ENCODE data around the gene CHPF. TPM values are rescaled to one million over a fixed set of nuclear protein-coding genes. Genes with fewer than 3 reads are reported as not detected.

The CHPF gene
- total RNA-seq, 1 experiment from 2014 or later = 26.4 TPM

- no TSS peak for BruUV-seq (replicated peaks)
- no peaks in the 10 kb centered on the region for H3K9me3 ChIP-seq
- H3K4me1 Mint-ChIP-seq (ENCODE audit: low read depth, unreplicated experiment) = peaks cover 35% of the 10 kb centered on the region
- no peaks in the 10 kb centered on the region for H3K36me3 Mint-ChIP-seq (ENCODE audit: insufficient read depth, unreplicated experiment)
- ChIA-PET POLR2A (no interaction called here), CTCF (no interaction called here)
- no peak overlapping the region for H3K4me3 Mint-ChIP-seq (ENCODE audit: unreplicated experiment)
- intact Hi-C loops (cut with micrococcal nuclease; ENCODE audit: unreplicated experiment) = no loop called here
- no peak for TF ChIP-seq CTCF (IDR thresholded peaks at IDR 0.05; ENCODE audit: insufficient read depth in 1 of 2, low read depth in 1 of 2, low read length in 1 of 2, severe bottlenecking in 1 of 2, unreplicated experiment in 1 of 2)
- no peak for DNase-seq
- no peak overlapping the region for H3K27ac Mint-ChIP-seq (ENCODE audit: unreplicated experiment)
- H3K27me3 ChIP-seq (replicated peaks; ENCODE audit: control insufficient read depth, insufficient read depth, low read length) = no peaks in the 10 kb centered on the region
- no peaks in the 10 kb centered on the region for H3K36me3 ChIP-seq (ENCODE audit: control insufficient read depth, insufficient read depth, low read length)
- no peaks in the 10 kb centered on the region for H3K9me3 Mint-ChIP-seq (ENCODE audit: unreplicated experiment)
- H3K4me3 ChIP-seq (ENCODE audit: low read depth, low read length) = no peak overlapping the region
- peaks cover 30% of the 10 kb centered on the region for H3K4me1 ChIP-seq
- no peaks in the 10 kb centered on the region for H3K27me3 Mint-ChIP-seq (ENCODE audit: insufficient read depth, unreplicated experiment)
Observed at GRCh38 chr2:219574484-219575311, 31.1 kb upstream of the CHPF start.

GRCh38 chr2:219573166-219573565 is 29.6 kb upstream of the CHPF start:
- Mint-ChIP-seq H3K9me3 (ENCODE audit: unreplicated experiment) (no peaks in the 10 kb centered on the region), H3K36me3 (ENCODE audit: insufficient read depth, unreplicated experiment) (peaks cover 1% of the 10 kb centered on the region), H3K27me3 (ENCODE audit: insufficient read depth, unreplicated experiment) (no peaks in the 10 kb centered on the region), H3K4me1 (ENCODE audit: low read depth, unreplicated experiment) (peaks cover 27% of the 10 kb centered on the region), H3K4me3 (ENCODE audit: unreplicated experiment) (no peak overlapping the region), H3K27ac (ENCODE audit: unreplicated experiment) (peak overlapping the region; percentile 15)
- no TSS peak for BruUV-seq (replicated peaks)
- no peak for DNase-seq
- Histone ChIP-seq H3K4me1 (peaks cover 28% of the 10 kb centered on the region), H3K4me3 (ENCODE audit: low read depth, low read length) (no peak overlapping the region), H3K27me3 (replicated peaks; ENCODE audit: control insufficient read depth, insufficient read depth, low read length) (no peaks in the 10 kb centered on the region), H3K36me3 (ENCODE audit: control insufficient read depth, insufficient read depth, low read length) (no peaks in the 10 kb centered on the region), H3K9me3 (no peaks in the 10 kb centered on the region)
- ChIA-PET POLR2A (no interaction called here), CTCF (no interaction called here)
- intact Hi-C loops (cut with micrococcal nuclease; ENCODE audit: unreplicated experiment) = loop anchor here (2.0 kb wide), 1 partner anchor 30 kb away; the partner anchor contains the start of gene CHPF
- TF ChIP-seq CTCF (IDR thresholded peaks at IDR 0.05; ENCODE audit: insufficient read depth in 1 of 2, low read depth in 1 of 2, low read length in 1 of 2, severe bottlenecking in 1 of 2, unreplicated experiment in 1 of 2) = no peak

- TSS peak; percentile 46 for BruUV-seq (replicated peaks)
- H3K4me1 Mint-ChIP-seq (ENCODE audit: low read depth, unreplicated experiment) = peaks cover 25% of the 10 kb centered on the region
- no peak for DNase-seq
Observed at GRCh38 chr2:219572237-219573001, 28.8 kb upstream of the CHPF start, which contains the start of gene INHA. TSS of gene INHA (plus strand) at chr2:219572310. CDS start at chr2:219572375, 65 bp downstream.

More at GRCh38 chr2:219572237-219573001, 28.8 kb upstream of the CHPF start, which contains the start of gene INHA:
- TF ChIP-seq CTCF (IDR thresholded peaks at IDR 0.05; ENCODE audit: insufficient read depth in 1 of 2, low read depth in 1 of 2, low read length in 1 of 2, severe bottlenecking in 1 of 2, unreplicated experiment in 1 of 2) = no peak
- no peaks in the 10 kb centered on the region for H3K27me3 ChIP-seq (replicated peaks; ENCODE audit: control insufficient read depth, insufficient read depth, low read length)
- peak within 1 kb of the TSS; percentile 75 for H3K4me3 ChIP-seq (ENCODE audit: low read depth, low read length)
- H3K4me1 ChIP-seq = peaks cover 28% of the 10 kb centered on the region
- no peaks in the 10 kb centered on the region for H3K9me3 ChIP-seq
- H3K36me3 ChIP-seq (ENCODE audit: control insufficient read depth, insufficient read depth, low read length) = no peaks in the 10 kb centered on the region
- no peaks in the 10 kb centered on the region for H3K9me3 Mint-ChIP-seq (ENCODE audit: unreplicated experiment)
- ChIA-PET CTCF (no interaction called here), POLR2A (interaction anchor here (1.6 kb wide), 1 partner anchor 25 kb away, joined by 12 read pairs; the partner anchor contains the start of gene STK11IP)
- H3K27me3 Mint-ChIP-seq (ENCODE audit: insufficient read depth, unreplicated experiment) = no peaks in the 10 kb centered on the region
- peak within 1 kb of the TSS; percentile 62 for H3K4me3 Mint-ChIP-seq (ENCODE audit: unreplicated experiment)
- intact Hi-C loops (cut with micrococcal nuclease; ENCODE audit: unreplicated experiment) = loop anchor here (2.0 kb wide), 1 partner anchor 30 kb away; the partner anchor contains the start of gene CHPF
- peaks cover 5% of the 10 kb centered on the region for H3K36me3 Mint-ChIP-seq (ENCODE audit: insufficient read depth, unreplicated experiment)
- peak within 1 kb of the TSS; percentile 42 for H3K27ac Mint-ChIP-seq (ENCODE audit: unreplicated experiment)

Data from Caco-2 (cell line).